K562 (cell line): ENCODE results near the gene SDE2. TPM values are rescaled to one million over a fixed set of nuclear protein-coding genes. Genes with fewer than 3 reads are reported as not detected.

Source experiments
- ATAC-seq: fragments of 200-7000 bp; cut with Tn5 transposase; 3 replicates; pipeline ENCODE4 v1.9.1; 2020; ENCODE audit warnings: moderate library complexity
- BruUV-seq: library from RNA; stranded (reverse); fragments of 400-500 nt; replicated peaks from 2 replicates; lab custom pipeline; 2021; lab: Mats Ljungman, UMichigan
- CTCF ChIA-PET: fragments of 300-600 bp; formaldehyde crosslinking; extraction: SDS; loops from one replicate; lab custom pipeline; 2021; ENCODE audit warnings: low intra/inter-chr PET ratio; lab: Yijun Ruan, JAX
- POLR2A ChIA-PET: fragments of 300-600, 350-650 bp; sonication (Branson Sonifier 250); formaldehyde crosslinking; extraction: SDS; loops from one replicate; lab custom pipeline; 2021; ENCODE audit warnings: antibody characterized with exemption, inconsistent platforms; lab: Yijun Ruan, JAX
- DNase-seq, 4 experiments: peaks; one replicate each; pipeline versions ENCODE4 v3.0.0 to v3.0.0-alpha.2; 2011 to 2018; ENCODE audit warnings: low spot score in 3 of 4, mixed read lengths in 3 of 4; ENCODE audit errors: extremely low read depth in 1 of 4
- FAIRE-seq: peaks from 2 replicates; lab custom pipeline; 2011; peaks lifted over from hg19 to GRCh38; lab: Jason Lieb, UNC
- H2AFZ ChIP-seq: 2 replicates; pipeline ENCODE4 v1.6.0; 2011; ENCODE audit warnings: low read depth, low read length, control low read depth, inconsistent platforms
- H3K27ac ChIP-seq: fragments of 200-600 bp; 3 replicates; pipeline ENCODE4 v1.8.0; 2011; ENCODE audit warnings: low read depth, mild to moderate bottlenecking, control low read depth, inconsistent platforms, low read length, moderate library complexity, mixed read lengths; ENCODE audit errors: extremely low read depth
- H3K27me3 ChIP-seq, 2 experiments: fragments of 300-600 bp in 1 of 2; 2 replicates in 1 of 2; 3 replicates in 1 of 2; pipeline versions ENCODE4 v1.6.0 to v1.8.0; 2011; ENCODE audit warnings: inconsistent platforms in 2 of 2, low read length in 2 of 2, mild to moderate bottlenecking in 1 of 2, mixed read lengths in 1 of 2, moderate library complexity in 1 of 2; ENCODE audit not compliant: control insufficient read depth in 2 of 2, insufficient read depth in 2 of 2
- H3K36me3 ChIP-seq: fragments of 300-600 bp; 3 replicates; pipeline ENCODE4 v1.8.0; 2011; ENCODE audit warnings: mild to moderate bottlenecking, low read length, inconsistent platforms; ENCODE audit not compliant: control insufficient read depth, insufficient read depth
- H3K4me1 ChIP-seq, 2 experiments: fragments of 200-600 bp in 1 of 2; replicated peaks in 1 of 2; 2 replicates in 1 of 2; 3 replicates in 1 of 2; pipeline versions ENCODE4 v1.5.1 to v1.8.0; 2011; ENCODE audit warnings: inconsistent platforms in 2 of 2, low read length in 2 of 2, mild to moderate bottlenecking in 1 of 2, mixed read lengths in 1 of 2, moderate library complexity in 1 of 2; ENCODE audit not compliant: control insufficient read depth in 2 of 2, insufficient read depth in 2 of 2
- H3K4me2 ChIP-seq: 2 replicates; pipeline ENCODE4 v1.6.1; 2011; ENCODE audit warnings: low read length, control low read depth, inconsistent platforms, mixed read lengths; ENCODE audit not compliant: insufficient read depth
- H3K4me3 ChIP-seq: fragments of 200-600 bp; sonication (generic), shearing (Covaris generic); 2 replicates; pipeline ENCODE4 v1.5.1; 2016; ENCODE audit warnings: control low read depth, inconsistent platforms
- H3K79me2 ChIP-seq: fragments of 200-600 bp; 3 replicates; pipeline ENCODE4 v1.8.0; 2011; ENCODE audit warnings: low read length, inconsistent platforms; ENCODE audit not compliant: control insufficient read depth, insufficient read depth
- H3K9ac ChIP-seq, 2 experiments: 2 replicates each; pipeline versions ENCODE4 v1.6.0 to v1.6.1; 2011; ENCODE audit warnings: low read depth in 2 of 2, low read length in 2 of 2, control low read depth in 1 of 2, inconsistent platforms in 1 of 2, mild to moderate bottlenecking in 1 of 2, mixed read lengths in 1 of 2; ENCODE audit not compliant: insufficient read depth in 1 of 2
- H3K9me1 ChIP-seq: one replicate; pipeline ENCODE4 v1.6.0; 2011; ENCODE audit warnings: inconsistent platforms, mild to moderate bottlenecking, low read length, moderate library complexity; ENCODE audit not compliant: control insufficient read depth, insufficient read depth
- H3K9me3 ChIP-seq: replicated peaks from 2 replicates; pipeline ENCODE4 v1.5.1; 2011; ENCODE audit warnings: low read depth, low read length, inconsistent platforms; ENCODE audit not compliant: control insufficient read depth, insufficient read depth
- H4K20me1 ChIP-seq: replicated peaks from 2 replicates; pipeline ENCODE4 v1.6.1; 2011; ENCODE audit warnings: low read length, inconsistent platforms, mixed read lengths; ENCODE audit not compliant: control insufficient read depth, insufficient read depth
- CREM ChIP-seq: IDR thresholded peaks from 2 replicates; pipeline ENCODE4 v1.6.1; 2014; ENCODE audit warnings: antibody characterized with exemption, low read depth
- FOSL1 ChIP-seq: fragments of 200-800 bp; sonication (Bioruptor generic); conservative IDR thresholded peaks from 2 replicates; pipeline ENCODE4 v1.6.1; 2016; ENCODE audit warnings: missing genetic modification characterization, missing compliant biosample characterization
- GATAD2A ChIP-seq: fragments of 450-650 bp; IDR thresholded peaks from 2 replicates; pipeline ENCODE4 v1.6.1; 2017
- KAT8 ChIP-seq: fragments of 450-650 bp; IDR thresholded peaks from 2 replicates; pipeline ENCODE4 v1.6.1; 2016; ENCODE audit warnings: low read depth, mild to moderate bottlenecking
- LCOR ChIP-seq: sonication (generic); formaldehyde crosslinking; IDR thresholded peaks from 2 replicates; pipeline ENCODE4 v1.8.0; 2022; ENCODE audit warnings: mild to moderate bottlenecking, missing genetic modification reagents
- NCOA6 ChIP-seq: fragments of 450-650 bp; IDR thresholded peaks from 2 replicates; pipeline ENCODE4 v1.6.1; 2017; ENCODE audit warnings: mild to moderate bottlenecking
- NFRKB ChIP-seq: fragments of 450-650 bp; IDR thresholded peaks from 2 replicates; pipeline ENCODE4 v1.6.1; 2016; ENCODE audit warnings: low read depth
- NR2F6 ChIP-seq: fragments of 450-650 bp; formaldehyde crosslinking; IDR thresholded peaks from 2 replicates; pipeline ENCODE4 v1.4.0; 2020; ENCODE audit warnings: mild to moderate bottlenecking
- PHB2 ChIP-seq: fragments of 450-650 bp; IDR thresholded peaks from 2 replicates; pipeline ENCODE4 v1.6.1; 2017; ENCODE audit warnings: low read depth
- XRCC5 ChIP-seq: fragments of 200-400 bp; formaldehyde crosslinking; IDR thresholded peaks from 2 replicates; pipeline ENCODE4 v1.6.1; 2017; ENCODE audit warnings: low read depth, mild to moderate bottlenecking, low read length
- ZC3H8 ChIP-seq: fragments of 450-650 bp; IDR thresholded peaks from 2 replicates; pipeline ENCODE4 v1.6.1; 2017
- ZNF121 ChIP-seq: sonication (generic); formaldehyde crosslinking; conservative IDR thresholded peaks from 2 replicates; pipeline ENCODE4 v1.8.0; 2022; ENCODE audit warnings: missing genetic modification reagents
- WGBS: fragments of 100-300 bp; shearing (Covaris generic); methylation state at CpG from one replicate; pipeline ENCODE4 v1.1.6; 2016; ENCODE audit warnings: low coverage, mixed read lengths; ENCODE audit not compliant: insufficient coverage; ENCODE audit errors: missing lambda C conversion rate; 5-methylcytosine and 5-hydroxymethylcytosine counted together
- in situ Hi-C: fragments of 300-500 bp; cut with MboI; formaldehyde crosslinking; loops from 4 replicates; pipeline ENCODE4 v1.15.0; 2018; ENCODE audit warnings: inconsistent platforms, mixed read lengths
- intact Hi-C: fragments of 100-400 bp; cut with micrococcal nuclease; formaldehyde crosslinking; loops from 2 replicates; pipeline ENCODE4 v1.14.2; 2022
- polyA plus RNA-seq, 8 experiments: library from polyadenylated mRNA; depleted of rRNA in 4 of 8; stranded (reverse) in 5 of 8; unstranded in 3 of 8; fragments of >200 nt; fragmentation: Nextera tagmentation in 2 of 8; fragmentation: Illumina TruSeq in 1 of 8; extraction: Ambion mirVana in 2 of 8; extraction: Trizol in 1 of 8; gene quantifications; 2 replicates each; pipeline versions ENCODE4 v1.2.1 to v1.2.3, GENCODE V29; 2011 to 2014; ENCODE audit warnings: inconsistent platforms in 1 of 8, missing spikeins in 1 of 8
- total RNA-seq, 7 experiments: library from RNA; depleted of rRNA in 6 of 7; stranded (reverse); fragments of >200 nt in 6 of 7; fragmentation: Illumina TruSeq in 2 of 7; extraction: Trizol in 2 of 7; gene quantifications; 2 replicates each; pipeline versions ENCODE4 v1.2.1 to v1.2.3, GENCODE V29; 2011 to 2021; ENCODE audit warnings: low replicate concordance in 1 of 7
- TF ChIP-seq, protein P1 (sequence below): sonication (generic); formaldehyde crosslinking; IDR thresholded peaks from 2 replicates; pipeline ENCODE4 v1.4.0; 2020; ENCODE audit warnings: mild to moderate bottlenecking, missing genetic modification reagents
- TF ChIP-seq, protein P2 (sequence below), 2 experiments: fragments of 150-350 bp in 1 of 2; IDR thresholded peaks; 2 replicates each; pipeline ENCODE4 v1.6.1; 2012 to 2016; ENCODE audit warnings: low read depth in 2 of 2, low read length in 2 of 2, mild to moderate bottlenecking in 1 of 2, moderate library complexity in 1 of 2
- TF ChIP-seq, protein P3 (sequence below): sonication (generic); IDR thresholded peaks from 2 replicates; pipeline ENCODE4 v1.6.1; 2016

Gene SDE2
- total and polyA plus RNA-seq, 9 of the 15 experiments (the other 6 are each of a cell fraction or from before 2014, with no cell fraction given) = 14.3 to 62.3 (median 46.0) TPM

DNA sequence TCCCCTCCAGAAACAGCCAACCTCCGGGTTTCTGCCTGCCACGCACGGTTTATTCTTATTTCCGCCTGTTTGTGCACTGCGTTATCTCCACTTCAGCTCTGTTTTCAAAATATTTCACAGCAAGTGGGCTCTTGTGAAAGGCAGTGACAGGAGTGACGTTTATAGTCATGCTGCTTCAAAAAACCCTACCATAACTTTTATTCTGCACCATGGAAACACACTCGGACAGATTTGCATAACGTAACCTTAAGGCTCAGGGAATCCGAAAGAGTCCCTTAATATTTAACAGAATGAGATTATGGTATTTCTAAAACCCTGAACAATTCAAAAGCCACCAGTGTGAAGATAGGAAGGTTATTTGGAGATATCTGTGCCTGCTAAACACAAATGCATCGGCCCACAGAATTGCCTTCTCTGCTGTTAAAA lies 782 bp upstream of the SDE2 start:
- no peaks in the 10 kb centered on the region for H3K27me3 ChIP-seq
- H2AFZ ChIP-seq = peak overlapping the region; percentile 67
- DNase-seq (peak in 3 of 4 experiments; percentile 38 to 88 (median 61)), FAIRE-seq (no peak), ATAC-seq (peak; percentile 18)
- H4K20me1 ChIP-seq = peaks cover 10% of the 10 kb centered on the region
- in situ Hi-C loops (no loop called here), intact Hi-C loops (loop anchor here (1.0 to 5.0 kb wide), 4 partner anchors 32 to 111 kb away; no protein-coding TSS in a partner anchor)
- ChIA-PET CTCF (interaction anchor here (1.1 to 1.4 kb wide), 2 partner anchors 12 to 65 kb away, joined by 3 to 5 read pairs; no protein-coding TSS in a partner anchor), POLR2A (interaction anchor here (0.6 to 7.5 kb wide), 41 partner anchors 9 to 1781 kb away, joined by 3 to 100 read pairs (median 5); partner anchors contain the start of genes H3-3A, PYCR2, SRP9 and TMEM63A)
- peak overlapping the region; percentile 91 to 96 for H3K9ac ChIP-seq
- peaks cover 38% of the 10 kb centered on the region for H3K36me3 ChIP-seq
- TSS peak; percentile 99 for BruUV-seq
- no peaks in the 10 kb centered on the region for H3K9me3 ChIP-seq
- peaks cover 3% of the 10 kb centered on the region for H3K9me1 ChIP-seq
- H3K27ac ChIP-seq = peak overlapping the region; percentile 98
- peaks cover 36 to 68% of the 10 kb centered on the region in 2 experiments for H3K4me1 ChIP-seq
- peak overlapping the region; percentile 84 for H3K4me2 ChIP-seq
- peak overlapping the region; percentile 42 for H3K4me3 ChIP-seq
- 1% methylated on average over 10 of the region's 10 CpGs for WGBS
- peaks cover 55% of the 10 kb centered on the region for H3K79me2 ChIP-seq
- TF ChIP-seq NCOA6 = no peak
- TF ChIP-seq FOSL1 (tag) = 0 out of 2 replicates have a peak, but pooled peaks have one; percentile 8
- peak; percentile 50; the same call in 1 of the 2 replicates for TF ChIP-seq NFRKB
- no peak for TF ChIP-seq NR2F6
- TF ChIP-seq KAT8 = no peak
- no peak for TF ChIP-seq ZNF121 (CRISPR knock-in tag)
- TF ChIP-seq, protein P1, sequence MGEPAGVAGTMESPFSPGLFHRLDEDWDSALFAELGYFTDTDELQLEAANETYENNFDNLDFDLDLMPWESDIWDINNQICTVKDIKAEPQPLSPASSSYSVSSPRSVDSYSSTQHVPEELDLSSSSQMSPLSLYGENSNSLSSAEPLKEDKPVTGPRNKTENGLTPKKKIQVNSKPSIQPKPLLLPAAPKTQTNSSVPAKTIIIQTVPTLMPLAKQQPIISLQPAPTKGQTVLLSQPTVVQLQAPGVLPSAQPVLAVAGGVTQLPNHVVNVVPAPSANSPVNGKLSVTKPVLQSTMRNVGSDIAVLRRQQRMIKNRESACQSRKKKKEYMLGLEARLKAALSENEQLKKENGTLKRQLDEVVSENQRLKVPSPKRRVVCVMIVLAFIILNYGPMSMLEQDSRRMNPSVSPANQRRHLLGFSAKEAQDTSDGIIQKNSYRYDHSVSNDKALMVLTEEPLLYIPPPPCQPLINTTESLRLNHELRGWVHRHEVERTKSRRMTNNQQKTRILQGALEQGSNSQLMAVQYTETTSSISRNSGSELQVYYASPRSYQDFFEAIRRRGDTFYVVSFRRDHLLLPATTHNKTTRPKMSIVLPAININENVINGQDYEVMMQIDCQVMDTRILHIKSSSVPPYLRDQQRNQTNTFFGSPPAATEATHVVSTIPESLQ (CRISPR knock-in tag) = 0 out of 2 replicates have a peak, but pooled peaks have one; percentile 70
- TF ChIP-seq GATAD2A = 0 out of 2 replicates have a peak, but pooled peaks have one; percentile 51
- TF ChIP-seq, protein P2, sequence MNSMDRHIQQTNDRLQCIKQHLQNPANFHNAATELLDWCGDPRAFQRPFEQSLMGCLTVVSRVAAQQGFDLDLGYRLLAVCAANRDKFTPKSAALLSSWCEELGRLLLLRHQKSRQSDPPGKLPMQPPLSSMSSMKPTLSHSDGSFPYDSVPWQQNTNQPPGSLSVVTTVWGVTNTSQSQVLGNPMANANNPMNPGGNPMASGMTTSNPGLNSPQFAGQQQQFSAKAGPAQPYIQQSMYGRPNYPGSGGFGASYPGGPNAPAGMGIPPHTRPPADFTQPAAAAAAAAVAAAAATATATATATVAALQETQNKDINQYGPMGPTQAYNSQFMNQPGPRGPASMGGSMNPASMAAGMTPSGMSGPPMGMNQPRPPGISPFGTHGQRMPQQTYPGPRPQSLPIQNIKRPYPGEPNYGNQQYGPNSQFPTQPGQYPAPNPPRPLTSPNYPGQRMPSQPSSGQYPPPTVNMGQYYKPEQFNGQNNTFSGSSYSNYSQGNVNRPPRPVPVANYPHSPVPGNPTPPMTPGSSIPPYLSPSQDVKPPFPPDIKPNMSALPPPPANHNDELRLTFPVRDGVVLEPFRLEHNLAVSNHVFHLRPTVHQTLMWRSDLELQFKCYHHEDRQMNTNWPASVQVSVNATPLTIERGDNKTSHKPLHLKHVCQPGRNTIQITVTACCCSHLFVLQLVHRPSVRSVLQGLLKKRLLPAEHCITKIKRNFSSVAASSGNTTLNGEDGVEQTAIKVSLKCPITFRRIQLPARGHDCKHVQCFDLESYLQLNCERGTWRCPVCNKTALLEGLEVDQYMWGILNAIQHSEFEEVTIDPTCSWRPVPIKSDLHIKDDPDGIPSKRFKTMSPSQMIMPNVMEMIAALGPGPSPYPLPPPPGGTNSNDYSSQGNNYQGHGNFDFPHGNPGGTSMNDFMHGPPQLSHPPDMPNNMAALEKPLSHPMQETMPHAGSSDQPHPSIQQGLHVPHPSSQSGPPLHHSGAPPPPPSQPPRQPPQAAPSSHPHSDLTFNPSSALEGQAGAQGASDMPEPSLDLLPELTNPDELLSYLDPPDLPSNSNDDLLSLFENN (IDR thresholded peaks at IDR 0.05; ENCODE audit: low read depth in 2 of 2, low read length in 2 of 2) = no peak
- TF ChIP-seq PHB2 = no peak
- TF ChIP-seq, protein P3, sequence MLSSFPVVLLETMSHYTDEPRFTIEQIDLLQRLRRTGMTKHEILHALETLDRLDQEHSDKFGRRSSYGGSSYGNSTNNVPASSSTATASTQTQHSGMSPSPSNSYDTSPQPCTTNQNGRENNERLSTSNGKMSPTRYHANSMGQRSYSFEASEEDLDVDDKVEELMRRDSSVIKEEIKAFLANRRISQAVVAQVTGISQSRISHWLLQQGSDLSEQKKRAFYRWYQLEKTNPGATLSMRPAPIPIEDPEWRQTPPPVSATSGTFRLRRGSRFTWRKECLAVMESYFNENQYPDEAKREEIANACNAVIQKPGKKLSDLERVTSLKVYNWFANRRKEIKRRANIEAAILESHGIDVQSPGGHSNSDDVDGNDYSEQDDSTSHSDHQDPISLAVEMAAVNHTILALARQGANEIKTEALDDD = peak; percentile 2; the same call in 1 of the 2 replicates
- TF ChIP-seq XRCC5 = 0 out of 2 replicates have a peak, but pooled peaks have one; percentile 8
- TF ChIP-seq CREM = peak; percentile 53
- TF ChIP-seq LCOR (CRISPR knock-in tag) = no peak
- peak; percentile 2; the same call in 1 of the 2 replicates for TF ChIP-seq ZC3H8
